SK-N-SH treated with all-trans-retinoic acid at 6 μM for 48 hours (cell line): ENCODE results near the gene CTIF.

Experiments
- CREB5 ChIP-seq: fragments of 250-450 bp; sonication (Bioruptor Pico); IDR thresholded peaks from 2 replicates; pipeline ENCODE4 v1.5.1; 2020; ENCODE audit warnings: low read depth, mild to moderate bottlenecking, moderate library complexity
- CSDC2 ChIP-seq: fragments of 250-450 bp; sonication (Bioruptor Pico); IDR thresholded peaks from 2 replicates; pipeline ENCODE4 v1.5.0; 2020; ENCODE audit warnings: mild to moderate bottlenecking, moderate library complexity
- CSRNP3 ChIP-seq: fragments of 250-450 bp; sonication (Bioruptor Pico); IDR thresholded peaks from 2 replicates; pipeline ENCODE4 v1.5.1; 2021; ENCODE audit warnings: mild to moderate bottlenecking, moderate library complexity
- ESRRG ChIP-seq: fragments of 250-450 bp; sonication (Bioruptor Pico); IDR thresholded peaks from 2 replicates; pipeline ENCODE4 v1.6.1; 2021; ENCODE audit warnings: mild to moderate bottlenecking
- TSHZ2 ChIP-seq: fragments of 250-450 bp; sonication (Bioruptor Pico); IDR thresholded peaks from 2 replicates; pipeline ENCODE4 v1.5.0; 2020; ENCODE audit warnings: mild to moderate bottlenecking, moderate library complexity
- ZFP30 ChIP-seq: fragments of 450-650 bp; formaldehyde crosslinking; IDR thresholded peaks from 2 replicates; pipeline ENCODE4 v1.5.0; 2022; ENCODE audit warnings: mild to moderate bottlenecking, moderate library complexity
- ZNF70 ChIP-seq: fragments of 450-650 bp; formaldehyde crosslinking; IDR thresholded peaks from 2 replicates; pipeline ENCODE4 v1.5.0; 2020; ENCODE audit warnings: mild to moderate bottlenecking, moderate library complexity

- TF ChIP-seq CSDC2 (CRISPR knock-in tag), result no peak
- no peak for TF ChIP-seq CSRNP3 (CRISPR knock-in tag)
- no peak for TF ChIP-seq ZNF70 (CRISPR knock-in tag)
- TF ChIP-seq ESRRG (CRISPR knock-in tag), result no peak
- TF ChIP-seq TSHZ2, result no peak
- no peak for TF ChIP-seq ZFP30 (CRISPR knock-in tag)
- no peak for TF ChIP-seq CREB5 (CRISPR knock-in tag)
Measured at GRCh38 chr18:48780913-48781162, 242.0 kb downstream of the CTIF start.
